A549 treated with CORT108297 at 1 μM for 4 hours (cell line): ENCODE data around the gene TNFRSF13B. TPM values are rescaled to one million over a fixed set of nuclear protein-coding genes. Genes with fewer than 3 reads are reported as not detected.

Experiments used
- total RNA-seq: library from RNA; stranded (reverse); fragments of 200-300 nt; extraction: Qiagen RNA extraction; gene quantifications from 5 replicates; pipeline ENCODE4 v1.2.3, GENCODE V29; 2022

Gene TNFRSF13B
- not detected in 5 replicates for total RNA-seq

GRCh38 chr17:16971458-16972338 lies at the start of gene TNFRSF13B:
Gene TNFRSF13B (minus strand): TSS chr17:16972118. CDS start chr17:16972075, 43 bp downstream.

Other genes starting within 250 kb of the TNFRSF13B start
- 260 to 424 TPM (median 370 TPM) in 5 replicates for gene MPRIP, start 70.3 kb upstream of the TNFRSF13B start, total RNA-seq
- 5.5 to 7.9 TPM (median 7.3 TPM) in 5 replicates for gene PLD6, start 234.2 kb upstream of the TNFRSF13B start, total RNA-seq